HepG2 (cell line): ENCODE data around the gene RNF208. TPM values are rescaled to one million over a fixed set of nuclear protein-coding genes. Genes with fewer than 3 reads are reported as not detected.

Source experiments
- CHCHD3 ChIP-seq: sonication (generic); formaldehyde crosslinking; IDR thresholded peaks from 2 replicates; pipeline ENCODE4 v1.8.0; 2022; ENCODE audit warnings: mild to moderate bottlenecking, missing genetic modification reagents, moderate library complexity
- DMTF1 ChIP-seq: sonication (generic); formaldehyde crosslinking; IDR thresholded peaks from 2 replicates; pipeline ENCODE4 v1.4.0; 2020; ENCODE audit warnings: mild to moderate bottlenecking, missing genetic modification reagents
- EP300 ChIP-seq, 3 experiments: sonication (generic) in 1 of 3; formaldehyde crosslinking in 1 of 3; IDR thresholded peaks; 2 replicates each; pipeline versions ENCODE4 v1.5.1 to v1.6.1; 2011 to 2020; ENCODE audit warnings: low read depth in 2 of 3, low read length in 2 of 3, borderline replicate concordance in 1 of 3, improper control_type of control experiment in 1 of 3, mild to moderate bottlenecking in 1 of 3, missing genetic modification reagents in 1 of 3, moderate library complexity in 1 of 3
- HNF1B ChIP-seq: sonication (generic); formaldehyde crosslinking; IDR thresholded peaks from 2 replicates; pipeline ENCODE4 v1.5.1; 2020; ENCODE audit warnings: mild to moderate bottlenecking, moderate library complexity, missing genetic modification reagents
- HNF4A ChIP-seq: sonication (generic); formaldehyde crosslinking; IDR thresholded peaks from 2 replicates; pipeline ENCODE4 v1.4.0; 2020; ENCODE audit warnings: missing genetic modification reagents
- HOXA9 ChIP-seq: sonication (generic); formaldehyde crosslinking; IDR thresholded peaks from 2 replicates; pipeline ENCODE4 v1.8.1; 2022; ENCODE audit warnings: missing genetic modification reagents, mild to moderate bottlenecking, moderate library complexity, borderline replicate concordance
- NFYC ChIP-seq: IDR thresholded peaks from 2 replicates; pipeline ENCODE4 v1.6.1; 2016; ENCODE audit warnings: missing genetic modification reagents, missing compliant biosample characterization
- NKX3-1 ChIP-seq: sonication (generic); formaldehyde crosslinking; IDR thresholded peaks from 2 replicates; pipeline ENCODE4 v1.5.0; 2020; ENCODE audit warnings: missing genetic modification reagents
- PHF20 ChIP-seq: sonication (generic); formaldehyde crosslinking; IDR thresholded peaks from 2 replicates; pipeline ENCODE4 v1.5.0; 2020; ENCODE audit warnings: mild to moderate bottlenecking, missing genetic modification reagents
- ZBTB14 ChIP-seq: sonication (generic); formaldehyde crosslinking; IDR thresholded peaks from 2 replicates; pipeline ENCODE4 v1.4.0; 2020; ENCODE audit warnings: missing genetic modification reagents
- ZNF263 ChIP-seq: sonication (generic); formaldehyde crosslinking; IDR thresholded peaks from 2 replicates; pipeline ENCODE4 v1.4.0; 2020; ENCODE audit warnings: missing genetic modification reagents
- ZNF34 ChIP-seq: sonication (generic); formaldehyde crosslinking; IDR thresholded peaks from 2 replicates; pipeline ENCODE4 v1.4.0; 2020; ENCODE audit warnings: mild to moderate bottlenecking, missing genetic modification reagents, borderline replicate concordance
- polyA plus RNA-seq, 8 experiments: library from polyadenylated mRNA; depleted of rRNA in 3 of 8; stranded (reverse) in 7 of 8; unstranded in 1 of 8; fragments of >200 nt; fragmentation: Illumina TruSeq in 4 of 8; extraction: Trizol in 4 of 8; gene quantifications; 2 replicates each; pipeline versions ENCODE4 v1.2.1 to v1.2.3, GENCODE V29; 2011 to 2016; ENCODE audit warnings: low read depth in 4 of 8, missing spikeins in 1 of 8, mixed read lengths in 1 of 8; ENCODE audit not compliant: insufficient read depth in 1 of 8
- total RNA-seq, 5 experiments: library from RNA; depleted of rRNA; stranded (reverse); fragments of >200 nt; fragmentation: Illumina TruSeq; extraction: Trizol; gene quantifications; 2 replicates each; pipeline ENCODE4 v1.2.3, GENCODE V29; 2016; ENCODE audit warnings: low read depth in 1 of 5
- TF ChIP-seq, protein P1 (sequence below): sonication (generic); formaldehyde crosslinking; IDR thresholded peaks from 2 replicates; pipeline ENCODE4 v1.4.0; 2020; ENCODE audit warnings: missing genetic modification reagents

The RNF208 gene
- total and polyA plus RNA-seq, 2 of the 13 experiments (the other 11 are each of a cell fraction or from before 2014, with no cell fraction given), result 1.6 to 2.1 TPM

DNA sequence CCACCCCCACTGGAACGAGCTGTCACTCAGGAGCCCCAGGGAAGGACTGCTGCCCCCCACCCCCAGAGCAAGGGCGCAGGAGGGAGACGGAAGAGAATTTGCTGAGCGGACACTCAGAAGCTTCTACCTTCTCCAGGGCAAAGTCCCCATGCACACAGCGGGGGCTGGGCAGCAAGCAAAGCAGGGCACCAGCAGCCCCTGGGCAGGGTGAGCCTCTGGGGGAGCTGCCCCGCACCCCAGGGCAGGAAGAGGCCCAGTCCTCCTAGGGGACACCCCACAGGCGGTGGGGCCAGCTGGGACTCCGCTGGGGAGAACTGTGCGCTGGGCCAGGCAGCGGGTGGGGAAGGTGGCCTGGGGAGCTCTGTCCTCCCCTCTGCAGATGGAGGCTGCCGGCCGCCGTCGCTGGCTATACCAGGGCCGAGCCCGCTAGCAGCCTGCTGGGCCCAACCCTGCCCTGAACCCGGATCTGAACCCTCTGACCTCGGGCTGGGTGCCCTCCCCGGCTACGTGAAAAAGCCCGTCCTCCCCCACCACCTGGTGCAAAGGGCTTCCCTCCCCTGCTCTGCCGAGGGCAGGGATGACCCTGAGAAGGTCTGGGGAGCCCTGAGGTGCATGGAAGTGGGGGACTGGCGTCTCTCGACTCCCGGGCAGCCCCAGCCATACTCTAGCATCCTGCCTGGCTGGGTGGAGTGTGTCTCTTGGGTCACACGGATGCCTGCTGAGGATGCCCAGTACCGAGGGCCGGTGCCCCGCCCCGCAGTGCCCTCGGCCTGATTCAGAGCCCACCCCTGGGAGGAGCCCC, 8.1 kb upstream of the RNF208 start (continued):
- peak; percentile 72; the same call in 1 of the 2 replicates for TF ChIP-seq ZNF34 (CRISPR knock-in tag)
- TF ChIP-seq DMTF1 (CRISPR knock-in tag), result 0 out of 2 replicates have a peak, but pooled peaks have one; percentile 69
- TF ChIP-seq NKX3-1 (CRISPR knock-in tag), result 0 out of 2 replicates have a peak, but pooled peaks have one; percentile 56
- no peak for TF ChIP-seq EP300 (IDR thresholded peaks at IDR 0.05; ENCODE audit: low read depth in 2 of 2, low read length in 2 of 2)
- no peak; the same call in 1 of the 2 replicates for TF ChIP-seq EP300 (CRISPR knock-in tag; IDR thresholded peaks at IDR 0.05; ENCODE audit: borderline replicate concordance)
- peak; percentile 43; the same call in 1 of the 2 replicates for TF ChIP-seq ZNF263
- TF ChIP-seq HNF4A, result peak; percentile 30
- TF ChIP-seq, protein P1, sequence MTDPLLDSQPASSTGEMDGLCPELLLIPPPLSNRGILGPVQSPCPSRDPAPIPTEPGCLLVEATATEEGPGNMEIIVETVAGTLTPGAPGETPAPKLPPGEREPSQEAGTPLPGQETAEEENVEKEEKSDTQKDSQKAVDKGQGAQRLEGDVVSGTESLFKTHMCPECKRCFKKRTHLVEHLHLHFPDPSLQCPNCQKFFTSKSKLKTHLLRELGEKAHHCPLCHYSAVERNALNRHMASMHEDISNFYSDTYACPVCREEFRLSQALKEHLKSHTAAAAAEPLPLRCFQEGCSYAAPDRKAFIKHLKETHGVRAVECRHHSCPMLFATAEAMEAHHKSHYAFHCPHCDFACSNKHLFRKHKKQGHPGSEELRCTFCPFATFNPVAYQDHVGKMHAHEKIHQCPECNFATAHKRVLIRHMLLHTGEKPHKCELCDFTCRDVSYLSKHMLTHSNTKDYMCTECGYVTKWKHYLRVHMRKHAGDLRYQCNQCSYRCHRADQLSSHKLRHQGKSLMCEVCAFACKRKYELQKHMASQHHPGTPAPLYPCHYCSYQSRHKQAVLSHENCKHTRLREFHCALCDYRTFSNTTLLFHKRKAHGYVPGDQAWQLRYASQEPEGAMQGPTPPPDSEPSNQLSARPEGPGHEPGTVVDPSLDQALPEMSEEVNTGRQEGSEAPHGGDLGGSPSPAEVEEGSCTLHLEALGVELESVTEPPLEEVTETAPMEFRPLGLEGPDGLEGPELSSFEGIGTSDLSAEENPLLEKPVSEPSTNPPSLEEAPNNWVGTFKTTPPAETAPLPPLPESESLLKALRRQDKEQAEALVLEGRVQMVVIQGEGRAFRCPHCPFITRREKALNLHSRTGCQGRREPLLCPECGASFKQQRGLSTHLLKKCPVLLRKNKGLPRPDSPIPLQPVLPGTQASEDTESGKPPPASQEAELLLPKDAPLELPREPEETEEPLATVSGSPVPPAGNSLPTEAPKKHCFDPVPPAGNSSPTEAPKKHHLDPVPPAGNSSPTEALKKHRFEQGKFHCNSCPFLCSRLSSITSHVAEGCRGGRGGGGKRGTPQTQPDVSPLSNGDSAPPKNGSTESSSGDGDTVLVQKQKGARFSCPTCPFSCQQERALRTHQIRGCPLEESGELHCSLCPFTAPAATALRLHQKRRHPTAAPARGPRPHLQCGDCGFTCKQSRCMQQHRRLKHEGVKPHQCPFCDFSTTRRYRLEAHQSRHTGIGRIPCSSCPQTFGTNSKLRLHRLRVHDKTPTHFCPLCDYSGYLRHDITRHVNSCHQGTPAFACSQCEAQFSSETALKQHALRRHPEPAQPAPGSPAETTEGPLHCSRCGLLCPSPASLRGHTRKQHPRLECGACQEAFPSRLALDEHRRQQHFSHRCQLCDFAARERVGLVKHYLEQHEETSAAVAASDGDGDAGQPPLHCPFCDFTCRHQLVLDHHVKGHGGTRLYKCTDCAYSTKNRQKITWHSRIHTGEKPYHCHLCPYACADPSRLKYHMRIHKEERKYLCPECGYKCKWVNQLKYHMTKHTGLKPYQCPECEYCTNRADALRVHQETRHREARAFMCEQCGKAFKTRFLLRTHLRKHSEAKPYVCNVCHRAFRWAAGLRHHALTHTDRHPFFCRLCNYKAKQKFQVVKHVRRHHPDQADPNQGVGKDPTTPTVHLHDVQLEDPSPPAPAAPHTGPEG (CRISPR knock-in tag), result no peak
- TF ChIP-seq CHCHD3, result 0 out of 2 replicates have a peak, but pooled peaks have one; percentile 45
- 0 out of 2 replicates have a peak, but pooled peaks have one; percentile 12 for TF ChIP-seq NFYC (CRISPR knock-in tag)
- peak; percentile 20 for TF ChIP-seq PHF20 (CRISPR knock-in tag)
- 0 out of 2 replicates have a peak, but pooled peaks have one; percentile 35 for TF ChIP-seq ZBTB14 (CRISPR knock-in tag)
- no peak for TF ChIP-seq HOXA9 (CRISPR knock-in tag)
- TF ChIP-seq HNF1B (CRISPR knock-in tag), result peak; percentile 72
